ENCODE data around the gene TIPIN. TPM values are rescaled to one million over a fixed set of nuclear protein-coding genes. Genes with fewer than 3 reads are reported as not detected.
"Not testable (repeated sequence)": the region's sequence is repeated elsewhere in the genome, so short reads cannot be mapped to it uniquely, and the experiment has no call there.

Gene TIPIN
- total RNA-seq, 1 donor from 2014 or later: 17.7 TPM

DNA sequence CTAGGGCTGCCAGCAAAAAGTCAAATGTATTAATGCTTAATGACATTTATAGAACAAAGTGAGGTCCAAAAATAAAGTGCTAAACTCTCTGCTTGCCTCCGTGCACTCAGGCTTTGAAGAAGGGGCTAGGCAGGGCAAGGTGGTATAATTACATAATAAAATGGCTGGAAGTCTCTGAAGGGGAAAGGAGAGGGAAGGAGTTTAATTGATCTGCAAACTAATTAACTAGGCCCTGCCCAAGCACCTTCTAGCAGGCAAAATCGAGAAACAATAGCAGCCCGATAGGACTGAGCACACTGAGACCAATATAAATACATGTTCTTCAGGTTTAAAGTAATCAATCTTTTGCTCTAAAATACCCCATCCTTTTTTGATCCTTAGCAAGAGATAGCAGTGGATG lies 50.1 kb downstream of the TIPIN start:
- TF ChIP-seq CTCF (IDR thresholded peaks at IDR 0.05; ENCODE audit: unreplicated experiment): no peak
- Mint-ChIP-seq H3K36me3 (ENCODE audit: low read depth, unreplicated experiment) (peaks cover 4% of the 10 kb centered on the region), H3K4me1 (ENCODE audit: unreplicated experiment) (peaks cover 2% of the 10 kb centered on the region), H3K27me3 (ENCODE audit: unreplicated experiment) (peaks cover 3% of the 10 kb centered on the region), H3K4me3 (ENCODE audit: unreplicated experiment) (no peak overlapping the region), H3K9me3 (ENCODE audit: unreplicated experiment) (no peaks in the 10 kb centered on the region), H3K27ac (ENCODE audit: unreplicated experiment) (no peak overlapping the region)
- no peak for DNase-seq (ENCODE audit: low spot score)

DNA sequence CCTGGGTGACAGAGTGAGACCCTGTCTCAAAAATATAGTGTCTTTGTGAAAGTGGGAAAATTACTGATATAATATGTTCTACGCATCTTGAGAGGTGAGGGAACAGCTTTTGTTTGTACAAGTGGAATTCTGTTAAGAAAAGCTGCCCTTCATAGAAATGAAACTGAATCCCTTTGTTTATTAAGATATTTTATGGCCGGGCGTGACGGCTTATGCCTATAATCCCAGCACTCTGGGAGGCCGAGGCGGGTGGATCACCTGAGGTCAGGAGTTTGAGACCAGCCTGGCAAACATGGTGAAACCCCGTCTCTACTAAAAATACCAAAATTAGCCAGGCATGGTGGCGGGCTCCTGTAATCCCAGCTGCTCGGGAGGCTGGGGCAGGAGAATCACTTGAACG lies 52.1 kb downstream of the TIPIN start:
- not testable (repeated sequence) for DNase-seq (ENCODE audit: low spot score); H3K27me3 Mint-ChIP-seq (ENCODE audit: unreplicated experiment); H3K27ac Mint-ChIP-seq (ENCODE audit: unreplicated experiment); H3K9me3 Mint-ChIP-seq (ENCODE audit: unreplicated experiment); H3K36me3 Mint-ChIP-seq (ENCODE audit: low read depth, unreplicated experiment); H3K4me3 Mint-ChIP-seq (ENCODE audit: unreplicated experiment); H3K4me1 Mint-ChIP-seq (ENCODE audit: unreplicated experiment)

- Mint-ChIP-seq H3K27ac (ENCODE audit: unreplicated experiment) (no peak overlapping the region), H3K36me3 (ENCODE audit: low read depth, unreplicated experiment) (no peaks in the 10 kb centered on the region), H3K9me3 (ENCODE audit: unreplicated experiment) (no peaks in the 10 kb centered on the region), H3K27me3 (ENCODE audit: unreplicated experiment) (peaks cover 1% of the 10 kb centered on the region), H3K4me3 (ENCODE audit: unreplicated experiment) (no peak overlapping the region), H3K4me1 (ENCODE audit: unreplicated experiment) (no peaks in the 10 kb centered on the region)
- TF ChIP-seq CTCF (IDR thresholded peaks at IDR 0.05; ENCODE audit: unreplicated experiment): no peak
- no peak for DNase-seq (ENCODE audit: low spot score)
These were observed 53.8 kb downstream of the TIPIN start for GRCh38 chr15:66302489-66303278.

DNA sequence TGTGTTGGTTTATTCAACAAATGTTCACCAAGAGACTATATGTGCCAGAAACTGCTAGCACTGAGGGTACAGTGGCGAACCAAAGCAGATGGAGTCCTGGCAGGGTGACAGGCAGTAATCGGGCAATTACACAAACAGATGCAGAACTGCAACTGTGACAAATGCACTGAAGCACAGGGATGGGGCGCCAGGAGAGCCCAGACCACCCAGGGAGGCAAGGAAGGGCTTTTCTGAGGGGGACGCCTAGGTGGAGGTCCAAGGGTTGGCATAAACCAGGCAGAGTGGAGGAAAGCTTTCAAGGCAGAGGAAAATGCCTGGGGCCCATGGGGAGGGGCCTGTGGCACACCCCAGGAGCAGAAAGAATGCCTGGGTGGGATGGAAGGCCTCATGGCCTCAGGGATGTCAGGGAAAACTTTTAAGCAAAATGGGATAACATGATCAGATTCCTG lies 57.7 kb downstream of the TIPIN start:
- Mint-ChIP-seq H3K36me3 (ENCODE audit: low read depth, unreplicated experiment) (no peaks in the 10 kb centered on the region), H3K9me3 (ENCODE audit: unreplicated experiment) (no peaks in the 10 kb centered on the region), H3K27me3 (ENCODE audit: unreplicated experiment) (peaks cover 1% of the 10 kb centered on the region), H3K4me1 (ENCODE audit: unreplicated experiment) (peaks cover 8% of the 10 kb centered on the region), H3K27ac (ENCODE audit: unreplicated experiment) (no peak overlapping the region), H3K4me3 (ENCODE audit: unreplicated experiment) (no peak overlapping the region)
- no peak for TF ChIP-seq CTCF (IDR thresholded peaks at IDR 0.05; ENCODE audit: unreplicated experiment)
- DNase-seq (ENCODE audit: low spot score): no peak

GRCh38 chr15:66296186-66296585 lies 60.3 kb downstream of the TIPIN start:
- TF ChIP-seq CTCF (IDR thresholded peaks at IDR 0.05; ENCODE audit: unreplicated experiment): no peak
- DNase-seq (ENCODE audit: low spot score): no peak
- H3K4me1 Mint-ChIP-seq (ENCODE audit: unreplicated experiment): peaks cover 8% of the 10 kb centered on the region
- no peaks in the 10 kb centered on the region for H3K9me3 Mint-ChIP-seq (ENCODE audit: unreplicated experiment)
- no peaks in the 10 kb centered on the region for H3K36me3 Mint-ChIP-seq (ENCODE audit: low read depth, unreplicated experiment)
- peaks cover 1% of the 10 kb centered on the region for H3K27me3 Mint-ChIP-seq (ENCODE audit: unreplicated experiment)
- no peak overlapping the region for H3K4me3 Mint-ChIP-seq (ENCODE audit: unreplicated experiment)
- H3K27ac Mint-ChIP-seq (ENCODE audit: unreplicated experiment): no peak overlapping the region

All from endothelial cell (in vitro differentiated cells).